HUES6 (cell line): ENCODE results near the gene RCBTB1.
"Not testable (repeated sequence)": the region's sequence is repeated elsewhere in the genome, so short reads cannot be mapped to it uniquely, and the experiment has no call there.

Experiments used
- H3K27ac ChIP-seq: 2 replicates; pipeline ENCODE4 v1.7.0; 2013; ENCODE audit warnings: low read depth, mild to moderate bottlenecking, low read length, inconsistent platforms
- H3K27me3 ChIP-seq: 2 replicates; pipeline ENCODE4 v1.6.1; 2013; ENCODE audit warnings: low read length; ENCODE audit not compliant: control insufficient read depth, insufficient read depth
- H3K36me3 ChIP-seq: 2 replicates; pipeline ENCODE4 v1.6.1; 2013; ENCODE audit warnings: low read length; ENCODE audit not compliant: control insufficient read depth, insufficient read depth
- H3K4me1 ChIP-seq: 2 replicates; pipeline ENCODE4 v1.6.1; 2013; ENCODE audit warnings: low read length; ENCODE audit not compliant: control insufficient read depth, insufficient read depth
- H3K4me3 ChIP-seq: 2 replicates; pipeline ENCODE4 v1.5.1; 2013; ENCODE audit warnings: low read depth, low read length
- H3K9ac ChIP-seq: one replicate; pipeline ENCODE4 v1.6.1; 2013; ENCODE audit warnings: mild to moderate bottlenecking, low read length
- H3K9me3 ChIP-seq: 2 replicates; pipeline ENCODE4 v1.6.1; 2013; ENCODE audit warnings: low read depth, low read length; ENCODE audit not compliant: control insufficient read depth, insufficient read depth

The RCBTB1 gene

DNA sequence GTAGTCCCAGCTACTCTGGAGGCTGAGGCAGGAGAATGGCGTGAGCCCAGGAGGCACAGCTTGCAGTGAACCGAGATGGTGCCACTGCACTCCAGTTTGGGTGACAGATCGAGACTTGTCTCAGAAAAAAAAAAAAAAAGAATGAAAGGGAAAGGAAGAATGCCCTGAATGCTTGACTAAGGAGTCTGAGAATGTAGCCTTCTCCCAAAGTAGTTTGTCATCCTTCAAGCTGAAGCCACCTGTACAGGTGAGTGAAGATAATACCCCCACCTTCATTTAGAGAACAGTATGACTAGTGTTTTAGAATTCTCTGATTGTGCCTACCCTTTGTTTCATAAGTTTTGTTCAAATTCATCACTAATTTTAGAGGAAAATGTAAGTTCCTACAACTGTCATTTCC lies 5.9 kb downstream of the RCBTB1 start:
- no peak overlapping the region for H3K27ac ChIP-seq
- H3K36me3 ChIP-seq: peaks cover 21% of the 10 kb centered on the region
- no peaks in the 10 kb centered on the region for H3K27me3 ChIP-seq
- no peaks in the 10 kb centered on the region for H3K9me3 ChIP-seq
- H3K4me3 ChIP-seq: no peak overlapping the region
- H3K9ac ChIP-seq: no peak overlapping the region
- H3K4me1 ChIP-seq: no peaks in the 10 kb centered on the region

DNA sequence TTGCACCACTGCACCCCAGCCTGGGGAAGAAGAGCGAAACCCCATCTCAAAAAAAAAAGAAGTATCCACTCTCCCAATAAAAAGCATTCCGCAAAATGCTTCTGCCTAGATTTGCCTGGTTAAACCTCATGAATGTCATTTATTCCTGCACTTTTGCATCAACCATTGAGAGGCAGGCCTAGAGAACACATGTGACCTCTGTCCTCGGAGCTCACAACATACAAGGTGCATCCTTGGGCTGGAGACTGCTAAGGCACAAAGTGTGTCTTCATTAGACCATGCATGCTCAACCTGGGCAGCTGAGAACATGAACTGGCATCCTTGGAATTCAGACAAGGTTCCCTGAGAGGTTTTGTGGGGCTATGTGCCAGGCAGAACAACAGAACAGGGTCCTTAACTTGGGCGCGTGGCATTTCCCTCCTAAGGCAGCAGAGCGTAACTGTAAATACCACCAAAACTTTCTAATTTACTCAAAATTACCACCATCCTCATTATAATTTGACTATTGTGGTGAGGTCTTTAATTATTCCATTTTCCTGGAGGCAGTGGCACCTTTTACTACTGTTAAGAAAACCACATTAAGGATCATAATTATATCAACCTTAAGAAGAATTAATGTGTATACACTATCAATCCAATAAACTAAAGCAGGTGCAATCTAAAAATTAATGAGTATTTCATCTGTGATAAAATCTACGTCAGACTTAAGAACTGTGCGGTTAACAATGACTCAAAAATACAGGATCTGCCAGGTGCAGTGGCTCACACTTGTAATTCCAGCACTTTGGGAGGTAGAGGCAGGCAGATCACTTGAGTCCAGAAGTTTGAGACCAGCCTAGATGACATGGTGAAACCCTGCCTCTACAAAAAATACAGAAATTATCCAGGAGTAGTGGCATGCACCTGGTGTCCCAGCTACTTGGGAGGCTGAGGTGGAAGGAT lies 13.8 kb downstream of the RCBTB1 start:
- H3K4me1 ChIP-seq: no peaks in the 10 kb centered on the region
- no peak overlapping the region for H3K27ac ChIP-seq
- H3K9ac ChIP-seq: no peak overlapping the region
- H3K4me3 ChIP-seq: no peak overlapping the region
- no peaks in the 10 kb centered on the region for H3K27me3 ChIP-seq
- H3K9me3 ChIP-seq: no peaks in the 10 kb centered on the region
- peaks cover 9% of the 10 kb centered on the region for H3K36me3 ChIP-seq

DNA sequence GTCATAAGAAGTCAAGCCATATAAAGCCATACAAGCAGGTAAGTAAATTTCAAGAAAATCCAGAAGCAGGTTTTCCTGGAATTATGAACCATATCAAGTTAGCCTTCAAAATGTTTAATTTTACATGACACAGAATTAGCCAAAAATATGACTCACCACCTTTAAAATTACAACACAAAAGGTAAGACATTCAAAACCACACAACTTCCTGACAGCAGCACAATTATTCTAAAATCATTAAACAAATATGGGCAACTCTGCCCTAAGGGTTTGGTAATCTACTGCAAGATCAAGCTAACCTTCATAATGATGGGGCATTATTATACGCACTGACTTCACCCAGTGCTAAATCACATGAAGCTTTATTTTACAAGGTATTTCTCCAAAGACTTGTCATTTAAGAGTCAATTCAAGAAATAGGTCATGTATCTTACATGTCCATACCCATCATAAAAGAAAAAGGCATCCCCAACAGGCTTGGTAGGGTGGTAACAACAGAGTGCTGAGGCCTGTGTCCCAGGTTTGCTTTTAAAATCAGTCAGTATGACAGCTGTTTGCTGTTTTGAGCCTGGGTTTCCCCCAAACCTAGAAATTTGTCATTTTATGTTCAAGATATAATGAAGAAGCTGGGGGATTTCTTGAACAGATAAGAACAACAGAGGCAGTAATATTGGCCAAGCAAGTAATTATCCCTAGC lies 15.2 kb downstream of the RCBTB1 start:
- H3K27me3 ChIP-seq: no peaks in the 10 kb centered on the region
- H3K9ac ChIP-seq: no peak overlapping the region
- no peaks in the 10 kb centered on the region for H3K9me3 ChIP-seq
- peaks cover 13% of the 10 kb centered on the region for H3K36me3 ChIP-seq
- no peak overlapping the region for H3K4me3 ChIP-seq
- H3K27ac ChIP-seq: no peak overlapping the region
- H3K4me1 ChIP-seq: no peaks in the 10 kb centered on the region

DNA sequence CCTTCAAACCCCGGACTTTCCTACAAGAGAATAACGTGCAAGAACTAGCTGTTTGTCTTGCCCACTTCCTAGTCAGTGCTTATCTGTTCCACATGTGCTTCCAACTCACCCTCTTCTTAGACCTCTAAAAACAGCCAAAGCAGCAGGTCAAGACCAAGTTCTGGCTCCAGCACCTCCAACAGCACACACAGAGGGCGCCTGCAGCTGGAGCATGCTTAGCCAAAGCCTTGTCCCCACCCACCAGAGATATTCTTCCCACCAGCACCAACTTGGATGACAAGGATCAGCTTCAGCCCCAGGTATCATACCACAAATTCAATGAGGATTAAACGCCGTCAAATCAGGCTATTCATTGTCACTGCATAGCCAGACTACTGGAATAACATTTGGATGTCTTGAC lies 17.9 kb downstream of the RCBTB1 start:
- Histone ChIP-seq H3K9ac (no peak overlapping the region), H3K4me3 (no peak overlapping the region), H3K4me1 (no peaks in the 10 kb centered on the region), H3K27me3 (no peaks in the 10 kb centered on the region), H3K9me3 (no peaks in the 10 kb centered on the region), H3K36me3 (peaks cover 20% of the 10 kb centered on the region), H3K27ac (no peak overlapping the region)

DNA sequence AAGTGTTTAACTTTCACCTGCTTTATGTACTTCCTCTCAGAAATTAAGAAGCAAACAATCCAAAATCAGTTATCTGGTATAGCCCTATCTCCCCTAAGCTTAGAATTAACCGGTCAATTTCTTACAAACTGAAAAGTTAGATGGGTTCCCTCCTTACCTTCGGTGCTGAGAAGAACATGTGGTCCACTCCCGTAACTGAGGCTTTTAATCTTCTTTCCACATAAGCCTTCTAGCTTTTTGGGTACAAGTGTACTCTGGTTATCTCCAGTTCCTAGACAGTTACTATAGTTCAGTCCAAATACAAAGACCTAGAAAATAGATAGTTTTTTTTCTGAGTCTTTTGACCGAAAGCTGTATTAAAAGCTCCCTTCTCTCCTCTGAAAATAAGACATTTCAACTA lies 18.9 kb downstream of the RCBTB1 start:
- Histone ChIP-seq H3K9ac (no peak overlapping the region), H3K36me3 (peaks cover 20% of the 10 kb centered on the region), H3K9me3 (no peaks in the 10 kb centered on the region), H3K4me3 (no peak overlapping the region), H3K27ac (no peak overlapping the region), H3K4me1 (no peaks in the 10 kb centered on the region), H3K27me3 (no peaks in the 10 kb centered on the region)

DNA sequence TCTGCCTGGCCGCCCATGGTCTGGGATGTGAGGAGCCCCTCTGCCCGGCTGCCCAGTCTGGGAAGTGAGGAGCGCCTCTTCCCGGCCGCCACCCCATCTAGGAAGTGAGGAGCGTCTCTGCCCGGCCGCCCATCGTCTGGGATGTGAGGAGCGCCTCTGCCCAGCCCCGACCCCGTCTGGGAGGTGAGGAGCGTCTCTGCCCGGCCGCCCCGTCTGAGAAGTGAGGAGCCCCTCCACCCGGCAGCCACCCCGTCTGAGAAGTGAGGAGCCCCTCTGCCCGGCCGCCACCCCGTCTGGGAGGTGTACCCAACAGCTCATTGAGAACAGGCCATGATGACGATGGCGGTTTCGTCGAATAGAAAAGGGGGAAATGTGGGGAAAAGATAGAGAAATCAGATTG lies 19.9 kb downstream of the RCBTB1 start:
- not testable (repeated sequence) for H3K9me3 ChIP-seq, H3K4me1 ChIP-seq, H3K27ac ChIP-seq, H3K4me3 ChIP-seq, H3K27me3 ChIP-seq, H3K9ac ChIP-seq
- peaks cover 25% of the 10 kb centered on the region for H3K36me3 ChIP-seq

DNA sequence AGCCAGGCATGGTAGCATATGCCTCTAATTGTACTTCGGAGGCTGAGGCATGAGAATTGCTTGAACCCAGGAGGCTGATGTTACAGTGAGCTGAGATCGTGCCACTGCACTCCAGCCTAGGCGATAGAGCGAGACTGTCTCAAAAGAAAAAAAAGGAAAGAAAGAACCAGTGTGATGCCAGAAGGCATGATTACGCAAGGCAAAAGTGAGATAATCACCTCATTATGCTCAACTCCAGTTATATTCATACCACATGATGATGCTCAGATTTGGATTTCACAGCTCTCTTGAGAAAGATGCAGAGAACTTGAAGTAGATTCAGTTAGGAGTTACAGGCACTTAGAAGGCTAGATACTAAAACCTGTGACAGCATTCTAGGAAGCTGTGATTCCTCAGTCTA lies 21.8 kb downstream of the RCBTB1 start:
- H3K4me1 ChIP-seq: peaks cover 3% of the 10 kb centered on the region; the same call in 1 of the 2 replicates
- H3K36me3 ChIP-seq: peaks cover 39% of the 10 kb centered on the region
- H3K9me3 ChIP-seq: peaks cover 3% of the 10 kb centered on the region; the same call in 1 of the 2 replicates
- no peak overlapping the region for H3K4me3 ChIP-seq
- H3K27ac ChIP-seq: no peak overlapping the region
- no peaks in the 10 kb centered on the region for H3K27me3 ChIP-seq
- no peak overlapping the region for H3K9ac ChIP-seq

DNA sequence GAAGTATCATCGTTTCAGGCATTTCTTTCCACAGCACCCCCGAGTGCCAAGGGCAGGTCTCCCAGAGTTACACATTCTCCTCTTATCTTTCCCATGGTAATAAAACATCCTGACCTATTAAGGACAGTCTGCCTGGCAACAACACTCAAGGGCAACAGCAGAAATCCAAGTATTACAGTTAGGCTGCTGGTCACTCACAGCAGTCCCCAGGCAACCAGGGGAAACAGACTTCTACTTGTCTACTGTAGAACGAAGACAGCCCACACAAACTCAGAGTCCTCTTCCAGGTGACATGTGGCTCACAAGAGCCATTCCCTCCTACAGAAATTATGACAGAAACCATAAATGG lies 24.3 kb downstream of the RCBTB1 start:
- Histone ChIP-seq H3K4me1 (peaks cover 3% of the 10 kb centered on the region; the same call in 1 of the 2 replicates), H3K4me3 (no peak overlapping the region), H3K27me3 (no peaks in the 10 kb centered on the region), H3K9ac (no peak overlapping the region), H3K27ac (no peak overlapping the region; the same call in 1 of the 2 replicates), H3K36me3 (peaks cover 44% of the 10 kb centered on the region), H3K9me3 (peaks cover 3% of the 10 kb centered on the region; the same call in 1 of the 2 replicates)

DNA sequence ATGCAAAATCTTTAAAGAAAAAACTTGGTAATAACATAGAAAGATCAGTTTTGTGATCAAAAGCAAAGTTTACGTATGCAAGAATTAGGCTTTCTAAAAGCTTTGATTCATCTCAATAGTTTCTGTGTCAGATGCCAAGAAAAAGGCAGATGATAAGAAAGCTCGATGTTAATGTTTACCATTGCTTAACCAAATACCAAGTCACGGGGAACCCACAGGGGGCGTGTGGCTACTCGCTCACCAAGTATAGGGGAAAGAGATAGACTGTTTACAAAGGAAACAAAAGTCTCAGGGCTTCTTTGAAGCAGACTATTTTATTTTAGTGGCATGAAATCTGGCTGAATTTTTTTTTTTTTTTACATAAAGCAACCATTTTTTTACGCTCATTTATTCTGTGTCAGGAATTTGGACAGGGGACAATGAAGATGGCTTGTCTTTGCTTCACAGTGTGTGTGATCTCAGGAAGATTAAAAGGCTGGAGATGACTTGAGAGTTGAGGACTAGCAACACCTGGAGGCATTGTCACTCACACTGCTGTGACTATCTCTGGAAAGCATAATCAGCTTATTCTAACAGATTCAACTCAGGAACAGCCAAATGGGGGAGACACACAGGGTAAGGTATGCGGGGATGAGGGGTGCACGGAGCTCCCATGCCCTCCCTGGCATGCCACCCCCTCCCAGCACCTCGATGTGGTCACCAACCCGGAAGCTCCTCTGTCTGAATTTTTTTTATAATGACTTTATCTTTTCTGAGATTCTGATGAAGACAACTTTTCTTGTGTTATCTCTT lies 24.9 kb downstream of the RCBTB1 start:
- no peak overlapping the region; the same call in 1 of the 2 replicates for H3K27ac ChIP-seq
- no peaks in the 10 kb centered on the region for H3K27me3 ChIP-seq
- H3K9me3 ChIP-seq: peaks cover 3% of the 10 kb centered on the region; the same call in 1 of the 2 replicates
- no peak overlapping the region for H3K9ac ChIP-seq
- no peak overlapping the region for H3K4me3 ChIP-seq
- peaks cover 49% of the 10 kb centered on the region for H3K36me3 ChIP-seq
- H3K4me1 ChIP-seq: peaks cover 3% of the 10 kb centered on the region; the same call in 1 of the 2 replicates

DNA sequence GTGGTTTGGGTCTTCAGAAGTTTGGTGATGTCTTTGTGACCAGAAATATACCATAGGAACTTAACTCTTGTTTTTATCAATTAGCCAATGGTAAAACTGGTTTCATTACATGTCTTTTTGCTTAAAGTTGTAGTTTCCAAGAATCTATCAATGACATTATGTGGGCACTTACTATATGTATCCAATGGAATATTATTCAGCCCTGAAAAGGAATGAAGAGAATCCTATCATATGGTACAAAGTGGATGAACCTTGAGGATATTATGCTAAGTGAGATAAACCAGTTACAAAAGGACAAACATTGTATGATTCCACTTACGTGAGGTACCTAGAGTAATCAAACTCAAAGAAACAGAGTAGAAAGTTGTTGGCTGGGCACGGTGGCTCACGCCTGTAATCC lies 26.4 kb downstream of the RCBTB1 start:
- Histone ChIP-seq H3K4me1 (peaks cover 3% of the 10 kb centered on the region; the same call in 1 of the 2 replicates), H3K27me3 (no peaks in the 10 kb centered on the region), H3K9me3 (peaks cover 3% of the 10 kb centered on the region; the same call in 1 of the 2 replicates), H3K27ac (no peak overlapping the region), H3K4me3 (no peak overlapping the region), H3K9ac (no peak overlapping the region), H3K36me3 (peaks cover 60% of the 10 kb centered on the region)
